ENCODE results near the gene AKAP3.

Gene AKAP3

GRCh38 chr12:4588916-4589315 lies 59.9 kb downstream of the AKAP3 start:
- Mint-ChIP-seq H3K9me3 (no peaks in the 10 kb centered on the region), H3K4me3 (no peak overlapping the region), H3K4me1 (no peaks in the 10 kb centered on the region), H3K27ac (ENCODE audit: low read depth) (no peak overlapping the region), H3K27me3 (peaks cover 6% of the 10 kb centered on the region), H3K36me3 (ENCODE audit: insufficient read depth) (peaks cover 1% of the 10 kb centered on the region)
- ATAC-seq (replicated peaks; ENCODE audit: extremely low read depth, poor library complexity, severe bottlenecking) (no peak), DNase-seq (ENCODE audit: low spot score in 2 of 2) (no peak)

- H3K4me3 Mint-ChIP-seq, result no peak overlapping the region
- H3K36me3 Mint-ChIP-seq (ENCODE audit: insufficient read depth), result peaks cover 1% of the 10 kb centered on the region
- H3K27me3 Mint-ChIP-seq, result peaks cover 24% of the 10 kb centered on the region
- no peaks in the 10 kb centered on the region for H3K4me1 Mint-ChIP-seq
- H3K9me3 Mint-ChIP-seq, result no peaks in the 10 kb centered on the region
- ATAC-seq (replicated peaks; ENCODE audit: extremely low read depth, poor library complexity, severe bottlenecking), result no peak
- DNase-seq (ENCODE audit: low spot score in 2 of 2), result no peak
- H3K27ac Mint-ChIP-seq (ENCODE audit: low read depth), result no peak overlapping the region
Measured at GRCh38 chr12:4587108-4587507, 61.7 kb downstream of the AKAP3 start.

- H3K27me3 Mint-ChIP-seq, result peaks cover 25% of the 10 kb centered on the region
- H3K36me3 Mint-ChIP-seq (ENCODE audit: insufficient read depth), result peaks cover 1% of the 10 kb centered on the region
- no peak for ATAC-seq (replicated peaks; ENCODE audit: extremely low read depth, poor library complexity, severe bottlenecking)
- no peak for DNase-seq (ENCODE audit: low spot score in 2 of 2)
- no peak overlapping the region for H3K27ac Mint-ChIP-seq (ENCODE audit: low read depth)
- no peaks in the 10 kb centered on the region for H3K9me3 Mint-ChIP-seq
- no peak overlapping the region for H3K4me3 Mint-ChIP-seq
- no peaks in the 10 kb centered on the region for H3K4me1 Mint-ChIP-seq
Measured at GRCh38 chr12:4586500-4586899, 62.4 kb downstream of the AKAP3 start.

- DNase-seq (ENCODE audit: low spot score in 2 of 2) (no peak), ATAC-seq (replicated peaks; ENCODE audit: extremely low read depth, poor library complexity, severe bottlenecking) (no peak)
- no peak overlapping the region for H3K4me3 Mint-ChIP-seq
- H3K9me3 Mint-ChIP-seq, result no peaks in the 10 kb centered on the region
- peaks cover 1% of the 10 kb centered on the region for H3K36me3 Mint-ChIP-seq (ENCODE audit: insufficient read depth)
- H3K27me3 Mint-ChIP-seq, result peaks cover 41% of the 10 kb centered on the region
- H3K27ac Mint-ChIP-seq (ENCODE audit: low read depth), result no peak overlapping the region
- H3K4me1 Mint-ChIP-seq, result no peaks in the 10 kb centered on the region
Measured at GRCh38 chr12:4584896-4585295, 64.0 kb downstream of the AKAP3 start.

- DNase-seq (ENCODE audit: low spot score in 2 of 2) (no peak), ATAC-seq (replicated peaks; ENCODE audit: extremely low read depth, poor library complexity, severe bottlenecking) (no peak)
- Mint-ChIP-seq H3K36me3 (ENCODE audit: insufficient read depth) (peaks cover 1% of the 10 kb centered on the region), H3K4me1 (no peaks in the 10 kb centered on the region), H3K27ac (ENCODE audit: low read depth) (no peak overlapping the region), H3K9me3 (no peaks in the 10 kb centered on the region), H3K27me3 (peaks cover 42% of the 10 kb centered on the region), H3K4me3 (no peak overlapping the region)
Measured at GRCh38 chr12:4584281-4584680, 64.6 kb downstream of the AKAP3 start.

GRCh38 chr12:4580281-4580688 lies 68.6 kb downstream of the AKAP3 start:
- peaks cover 42% of the 10 kb centered on the region for H3K27me3 Mint-ChIP-seq
- H3K9me3 Mint-ChIP-seq, result no peaks in the 10 kb centered on the region
- no peak for DNase-seq (ENCODE audit: low spot score in 2 of 2)
- no peak overlapping the region for H3K4me3 Mint-ChIP-seq
- H3K4me1 Mint-ChIP-seq, result no peaks in the 10 kb centered on the region
- no peaks in the 10 kb centered on the region for H3K36me3 Mint-ChIP-seq (ENCODE audit: insufficient read depth)
- no peak overlapping the region for H3K27ac Mint-ChIP-seq (ENCODE audit: low read depth)
- no peak for ATAC-seq (replicated peaks; ENCODE audit: extremely low read depth, poor library complexity, severe bottlenecking)

- Mint-ChIP-seq H3K27ac (ENCODE audit: low read depth) (no peak overlapping the region), H3K27me3 (peaks cover 42% of the 10 kb centered on the region), H3K9me3 (no peaks in the 10 kb centered on the region), H3K4me3 (no peak overlapping the region), H3K36me3 (ENCODE audit: insufficient read depth) (no peaks in the 10 kb centered on the region), H3K4me1 (no peaks in the 10 kb centered on the region)
- DNase-seq (ENCODE audit: low spot score in 2 of 2), result no peak
- ATAC-seq (replicated peaks; ENCODE audit: extremely low read depth, poor library complexity, severe bottlenecking), result no peak
Measured at GRCh38 chr12:4579305-4580102, 69.3 kb downstream of the AKAP3 start.

- no peak for DNase-seq (ENCODE audit: low spot score in 2 of 2)
- H3K4me1 Mint-ChIP-seq, result no peaks in the 10 kb centered on the region
- H3K27me3 Mint-ChIP-seq, result no peaks in the 10 kb centered on the region
- no peak overlapping the region for H3K27ac Mint-ChIP-seq (ENCODE audit: low read depth)
- H3K4me3 Mint-ChIP-seq, result no peak overlapping the region
- ATAC-seq (replicated peaks; ENCODE audit: extremely low read depth, poor library complexity, severe bottlenecking), result no peak
- H3K36me3 Mint-ChIP-seq (ENCODE audit: insufficient read depth), result no peaks in the 10 kb centered on the region
- H3K9me3 Mint-ChIP-seq, result no peaks in the 10 kb centered on the region
Measured at GRCh38 chr12:4572680-4573079, 76.2 kb downstream of the AKAP3 start.

GRCh38 chr12:4569261-4569660 lies 79.6 kb downstream of the AKAP3 start:
- Mint-ChIP-seq H3K9me3 (no peaks in the 10 kb centered on the region), H3K4me1 (no peaks in the 10 kb centered on the region), H3K4me3 (no peak overlapping the region), H3K27ac (ENCODE audit: low read depth) (no peak overlapping the region), H3K36me3 (ENCODE audit: insufficient read depth) (no peaks in the 10 kb centered on the region), H3K27me3 (no peaks in the 10 kb centered on the region)
- DNase-seq (ENCODE audit: low spot score in 2 of 2) (no peak), ATAC-seq (replicated peaks; ENCODE audit: extremely low read depth, poor library complexity, severe bottlenecking) (no peak)

GRCh38 chr12:4567073-4567881 lies 81.6 kb downstream of the AKAP3 start:
- H3K36me3 Mint-ChIP-seq (ENCODE audit: insufficient read depth), result no peaks in the 10 kb centered on the region
- no peaks in the 10 kb centered on the region for H3K27me3 Mint-ChIP-seq
- H3K27ac Mint-ChIP-seq (ENCODE audit: low read depth), result no peak overlapping the region
- no peak overlapping the region for H3K4me3 Mint-ChIP-seq
- no peaks in the 10 kb centered on the region for H3K9me3 Mint-ChIP-seq
- H3K4me1 Mint-ChIP-seq, result no peaks in the 10 kb centered on the region
- DNase-seq (ENCODE audit: low spot score in 2 of 2) (no peak), ATAC-seq (replicated peaks; ENCODE audit: extremely low read depth, poor library complexity, severe bottlenecking) (no peak)

GRCh38 chr12:4566474-4566873 lies 82.4 kb downstream of the AKAP3 start:
- H3K4me3 Mint-ChIP-seq, result no peak overlapping the region
- no peak for ATAC-seq (replicated peaks; ENCODE audit: extremely low read depth, poor library complexity, severe bottlenecking)
- no peaks in the 10 kb centered on the region for H3K9me3 Mint-ChIP-seq
- H3K4me1 Mint-ChIP-seq, result no peaks in the 10 kb centered on the region
- H3K36me3 Mint-ChIP-seq (ENCODE audit: insufficient read depth), result no peaks in the 10 kb centered on the region
- no peaks in the 10 kb centered on the region for H3K27me3 Mint-ChIP-seq
- no peak for DNase-seq (ENCODE audit: low spot score in 2 of 2)
- H3K27ac Mint-ChIP-seq (ENCODE audit: low read depth), result no peak overlapping the region

Data from central memory CD8-positive, alpha-beta T cell (primary cell).